H1 (cell line): ENCODE results near the gene HM13. TPM values are rescaled to one million over a fixed set of nuclear protein-coding genes. Genes with fewer than 3 reads are reported as not detected.
A peak's percentile ranks its signal among the peaks of the same experiment; 100 is the strongest.

Experiments
- HDAC2 ChIP-seq, 2 experiments: fragments of 300-600 bp in 1 of 2; sonication (generic) in 1 of 2; IDR thresholded peaks; 2 replicates each; pipeline ENCODE4 v1.6.1; 2011 to 2012; ENCODE audit warnings: low read depth in 2 of 2, low read length in 2 of 2, mild to moderate bottlenecking in 2 of 2, moderate library complexity in 2 of 2, borderline replicate concordance in 1 of 2, inconsistent platforms in 1 of 2
- KDM1A ChIP-seq: fragments of 200-600, 300-600 bp; sonication (generic); IDR thresholded peaks from 2 replicates; pipeline ENCODE4 v1.7.1; 2016; ENCODE audit warnings: mild to moderate bottlenecking, low read length, borderline replicate concordance
- POU5F1 ChIP-seq: IDR thresholded peaks from 2 replicates; pipeline ENCODE4 v1.6.1; 2011; ENCODE audit warnings: low read depth, mild to moderate bottlenecking, low read length, moderate library complexity
- TEAD4 ChIP-seq: IDR thresholded peaks from 2 replicates; pipeline ENCODE4 v1.6.1; 2012; ENCODE audit warnings: low read depth, low read length, inconsistent platforms, mixed read lengths
- polyA plus RNA-seq, 7 experiments: library from polyadenylated mRNA; depleted of rRNA in 3 of 7; stranded (reverse) in 5 of 7; unstranded in 2 of 7; fragments of >200 nt in 5 of 7; fragments of 200-250 nt in 2 of 7; gene quantifications; 1 replicate in 5 of 7; 2 replicates in 1 of 7; 4 replicates in 1 of 7; pipeline versions ENCODE4 v1.2.1 to v1.2.3, GENCODE V29; 2011 to 2013; ENCODE audit warnings: missing spikeins in 2 of 7, mixed read lengths in 2 of 7
- total RNA-seq: library from RNA; stranded (reverse); fragmentation: NEBNext Ultra II Directional; extraction: Animal tissue kit (Norgen Biotek cat#: 25700); gene quantifications from 2 replicates; pipeline ENCODE4 v1.2.1, GENCODE V29; 2021
- TF ChIP-seq, protein P1 (sequence below): fragments of 300-600 bp; sonication (generic); IDR thresholded peaks from 2 replicates; pipeline ENCODE4 v1.7.1; 2012; ENCODE audit warnings: low read length, moderate library complexity, mild to moderate bottlenecking, inconsistent platforms; ENCODE audit not compliant: insufficient replicate concordance

HM13 gene
- total and polyA plus RNA-seq, 2 of the 8 experiments (the other 6 are each of a cell fraction or from before 2014, with no cell fraction given) = 118 to 183 TPM

DNA sequence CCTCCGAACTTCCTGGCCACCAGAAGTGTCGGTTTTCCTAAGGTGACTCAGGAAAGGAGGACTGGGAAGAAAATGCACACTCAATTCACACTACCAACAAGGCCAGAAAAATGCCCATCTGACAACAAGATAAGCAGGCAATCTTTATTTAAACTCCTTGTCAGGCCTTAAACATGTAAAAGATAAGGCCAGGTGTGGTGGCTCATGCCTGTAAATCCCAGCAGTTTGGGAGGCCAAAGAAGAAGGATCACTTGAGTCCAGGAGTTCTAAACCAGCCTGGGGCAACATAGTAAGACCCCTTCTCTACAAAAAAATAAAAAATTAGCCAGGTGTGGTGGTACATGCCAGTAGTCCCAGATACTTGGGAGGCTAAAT, 83.2 kb downstream of the HM13 start (continued):
- TF ChIP-seq, protein P1, sequence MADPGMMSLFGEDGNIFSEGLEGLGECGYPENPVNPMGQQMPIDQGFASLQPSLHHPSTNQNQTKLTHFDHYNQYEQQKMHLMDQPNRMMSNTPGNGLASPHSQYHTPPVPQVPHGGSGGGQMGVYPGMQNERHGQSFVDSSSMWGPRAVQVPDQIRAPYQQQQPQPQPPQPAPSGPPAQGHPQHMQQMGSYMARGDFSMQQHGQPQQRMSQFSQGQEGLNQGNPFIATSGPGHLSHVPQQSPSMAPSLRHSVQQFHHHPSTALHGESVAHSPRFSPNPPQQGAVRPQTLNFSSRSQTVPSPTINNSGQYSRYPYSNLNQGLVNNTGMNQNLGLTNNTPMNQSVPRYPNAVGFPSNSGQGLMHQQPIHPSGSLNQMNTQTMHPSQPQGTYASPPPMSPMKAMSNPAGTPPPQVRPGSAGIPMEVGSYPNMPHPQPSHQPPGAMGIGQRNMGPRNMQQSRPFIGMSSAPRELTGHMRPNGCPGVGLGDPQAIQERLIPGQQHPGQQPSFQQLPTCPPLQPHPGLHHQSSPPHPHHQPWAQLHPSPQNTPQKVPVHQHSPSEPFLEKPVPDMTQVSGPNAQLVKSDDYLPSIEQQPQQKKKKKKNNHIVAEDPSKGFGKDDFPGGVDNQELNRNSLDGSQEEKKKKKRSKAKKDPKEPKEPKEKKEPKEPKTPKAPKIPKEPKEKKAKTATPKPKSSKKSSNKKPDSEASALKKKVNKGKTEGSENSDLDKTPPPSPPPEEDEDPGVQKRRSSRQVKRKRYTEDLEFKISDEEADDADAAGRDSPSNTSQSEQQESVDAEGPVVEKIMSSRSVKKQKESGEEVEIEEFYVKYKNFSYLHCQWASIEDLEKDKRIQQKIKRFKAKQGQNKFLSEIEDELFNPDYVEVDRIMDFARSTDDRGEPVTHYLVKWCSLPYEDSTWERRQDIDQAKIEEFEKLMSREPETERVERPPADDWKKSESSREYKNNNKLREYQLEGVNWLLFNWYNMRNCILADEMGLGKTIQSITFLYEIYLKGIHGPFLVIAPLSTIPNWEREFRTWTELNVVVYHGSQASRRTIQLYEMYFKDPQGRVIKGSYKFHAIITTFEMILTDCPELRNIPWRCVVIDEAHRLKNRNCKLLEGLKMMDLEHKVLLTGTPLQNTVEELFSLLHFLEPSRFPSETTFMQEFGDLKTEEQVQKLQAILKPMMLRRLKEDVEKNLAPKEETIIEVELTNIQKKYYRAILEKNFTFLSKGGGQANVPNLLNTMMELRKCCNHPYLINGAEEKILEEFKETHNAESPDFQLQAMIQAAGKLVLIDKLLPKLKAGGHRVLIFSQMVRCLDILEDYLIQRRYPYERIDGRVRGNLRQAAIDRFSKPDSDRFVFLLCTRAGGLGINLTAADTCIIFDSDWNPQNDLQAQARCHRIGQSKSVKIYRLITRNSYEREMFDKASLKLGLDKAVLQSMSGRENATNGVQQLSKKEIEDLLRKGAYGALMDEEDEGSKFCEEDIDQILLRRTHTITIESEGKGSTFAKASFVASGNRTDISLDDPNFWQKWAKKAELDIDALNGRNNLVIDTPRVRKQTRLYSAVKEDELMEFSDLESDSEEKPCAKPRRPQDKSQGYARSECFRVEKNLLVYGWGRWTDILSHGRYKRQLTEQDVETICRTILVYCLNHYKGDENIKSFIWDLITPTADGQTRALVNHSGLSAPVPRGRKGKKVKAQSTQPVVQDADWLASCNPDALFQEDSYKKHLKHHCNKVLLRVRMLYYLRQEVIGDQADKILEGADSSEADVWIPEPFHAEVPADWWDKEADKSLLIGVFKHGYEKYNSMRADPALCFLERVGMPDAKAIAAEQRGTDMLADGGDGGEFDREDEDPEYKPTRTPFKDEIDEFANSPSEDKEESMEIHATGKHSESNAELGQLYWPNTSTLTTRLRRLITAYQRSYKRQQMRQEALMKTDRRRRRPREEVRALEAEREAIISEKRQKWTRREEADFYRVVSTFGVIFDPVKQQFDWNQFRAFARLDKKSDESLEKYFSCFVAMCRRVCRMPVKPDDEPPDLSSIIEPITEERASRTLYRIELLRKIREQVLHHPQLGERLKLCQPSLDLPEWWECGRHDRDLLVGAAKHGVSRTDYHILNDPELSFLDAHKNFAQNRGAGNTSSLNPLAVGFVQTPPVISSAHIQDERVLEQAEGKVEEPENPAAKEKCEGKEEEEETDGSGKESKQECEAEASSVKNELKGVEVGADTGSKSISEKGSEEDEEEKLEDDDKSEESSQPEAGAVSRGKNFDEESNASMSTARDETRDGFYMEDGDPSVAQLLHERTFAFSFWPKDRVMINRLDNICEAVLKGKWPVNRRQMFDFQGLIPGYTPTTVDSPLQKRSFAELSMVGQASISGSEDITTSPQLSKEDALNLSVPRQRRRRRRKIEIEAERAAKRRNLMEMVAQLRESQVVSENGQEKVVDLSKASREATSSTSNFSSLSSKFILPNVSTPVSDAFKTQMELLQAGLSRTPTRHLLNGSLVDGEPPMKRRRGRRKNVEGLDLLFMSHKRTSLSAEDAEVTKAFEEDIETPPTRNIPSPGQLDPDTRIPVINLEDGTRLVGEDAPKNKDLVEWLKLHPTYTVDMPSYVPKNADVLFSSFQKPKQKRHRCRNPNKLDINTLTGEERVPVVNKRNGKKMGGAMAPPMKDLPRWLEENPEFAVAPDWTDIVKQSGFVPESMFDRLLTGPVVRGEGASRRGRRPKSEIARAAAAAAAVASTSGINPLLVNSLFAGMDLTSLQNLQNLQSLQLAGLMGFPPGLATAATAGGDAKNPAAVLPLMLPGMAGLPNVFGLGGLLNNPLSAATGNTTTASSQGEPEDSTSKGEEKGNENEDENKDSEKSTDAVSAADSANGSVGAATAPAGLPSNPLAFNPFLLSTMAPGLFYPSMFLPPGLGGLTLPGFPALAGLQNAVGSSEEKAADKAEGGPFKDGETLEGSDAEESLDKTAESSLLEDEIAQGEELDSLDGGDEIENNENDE = no peak
- TF ChIP-seq KDM1A = peak; percentile 9; the same call in 1 of the 2 replicates
- no peak for TF ChIP-seq POU5F1
- TF ChIP-seq HDAC2 (IDR thresholded peaks at IDR 0.05; ENCODE audit: borderline replicate concordance in 1 of 2, low read depth in 2 of 2, low read length in 2 of 2) = no peak
- no peak for TF ChIP-seq TEAD4
